Measurements from ENCODE around the gene PEX7.

The PEX7 gene

GRCh38 chr6:136792095-136792409 is 30.3 kb upstream of the PEX7 start:
- Histone ChIP-seq H3K36me3 (ENCODE audit: control insufficient read depth, low read depth, low read length) (no peaks in the 10 kb centered on the region), H3K9ac (ENCODE audit: low read length) (no peak overlapping the region), H3K9me3 (ENCODE audit: control insufficient read depth, low read depth, low read length) (no peaks in the 10 kb centered on the region), H3K4me1 (ENCODE audit: control insufficient read depth, low read depth, low read length) (peaks cover 3% of the 10 kb centered on the region), H3K4me3 (ENCODE audit: low read length) (peak overlapping the region; percentile 81), H3K27me3 (ENCODE audit: control insufficient read depth, insufficient read depth, low read length) (peaks cover 51% of the 10 kb centered on the region), H3K27ac (ENCODE audit: low read length) (no peak overlapping the region)

GRCh38 chr6:136792410-136793262 is 29.8 kb upstream of the PEX7 start, which contains the start of gene MAP3K5:
Gene MAP3K5, minus strand, starts transcription at chr6:136792477. Its CDS starts 320 bp downstream, at chr6:136792157.
- peaks cover 51% of the 10 kb centered on the region for H3K27me3 ChIP-seq (ENCODE audit: control insufficient read depth, insufficient read depth, low read length)
- peak within 1 kb of the TSS; percentile 81 for H3K4me3 ChIP-seq (ENCODE audit: low read length)
- peaks cover 3% of the 10 kb centered on the region for H3K4me1 ChIP-seq (ENCODE audit: control insufficient read depth, low read depth, low read length)
- no peaks in the 10 kb centered on the region for H3K9me3 ChIP-seq (ENCODE audit: control insufficient read depth, low read depth, low read length)
- H3K36me3 ChIP-seq (ENCODE audit: control insufficient read depth, low read depth, low read length) = no peaks in the 10 kb centered on the region
- H3K9ac ChIP-seq (ENCODE audit: low read length) = peak within 1 kb of the TSS; percentile 32
- no peak within 1 kb of the TSS for H3K27ac ChIP-seq (ENCODE audit: low read length)

GRCh38 chr6:136793363-136793762 is 29.0 kb upstream of the PEX7 start:
- Histone ChIP-seq H3K36me3 (ENCODE audit: control insufficient read depth, low read depth, low read length) (no peaks in the 10 kb centered on the region), H3K27ac (ENCODE audit: low read length) (no peak overlapping the region), H3K9ac (ENCODE audit: low read length) (no peak overlapping the region), H3K4me1 (ENCODE audit: control insufficient read depth, low read depth, low read length) (peaks cover 3% of the 10 kb centered on the region), H3K27me3 (ENCODE audit: control insufficient read depth, insufficient read depth, low read length) (peaks cover 51% of the 10 kb centered on the region), H3K4me3 (ENCODE audit: low read length) (peak overlapping the region; percentile 81), H3K9me3 (ENCODE audit: control insufficient read depth, low read depth, low read length) (no peaks in the 10 kb centered on the region)

- Histone ChIP-seq H3K36me3 (ENCODE audit: control insufficient read depth, low read depth, low read length) (no peaks in the 10 kb centered on the region), H3K4me1 (ENCODE audit: control insufficient read depth, low read depth, low read length) (peaks cover 3% of the 10 kb centered on the region), H3K9ac (ENCODE audit: low read length) (no peak overlapping the region), H3K4me3 (ENCODE audit: low read length) (no peak overlapping the region), H3K27me3 (ENCODE audit: control insufficient read depth, insufficient read depth, low read length) (peaks cover 38% of the 10 kb centered on the region), H3K9me3 (ENCODE audit: control insufficient read depth, low read depth, low read length) (no peaks in the 10 kb centered on the region), H3K27ac (ENCODE audit: low read length) (no peak overlapping the region)
Measured at GRCh38 chr6:136795386-136795785, 27.0 kb upstream of the PEX7 start.

- no peak overlapping the region for H3K4me3 ChIP-seq (ENCODE audit: low read length)
- no peak overlapping the region for H3K27ac ChIP-seq (ENCODE audit: low read length)
- H3K36me3 ChIP-seq (ENCODE audit: control insufficient read depth, low read depth, low read length) = no peaks in the 10 kb centered on the region
- H3K9ac ChIP-seq (ENCODE audit: low read length) = no peak overlapping the region
- H3K9me3 ChIP-seq (ENCODE audit: control insufficient read depth, low read depth, low read length) = no peaks in the 10 kb centered on the region
- H3K4me1 ChIP-seq (ENCODE audit: control insufficient read depth, low read depth, low read length) = peaks cover 3% of the 10 kb centered on the region
- H3K27me3 ChIP-seq (ENCODE audit: control insufficient read depth, insufficient read depth, low read length) = peaks cover 32% of the 10 kb centered on the region
Measured at GRCh38 chr6:136795996-136796395, 26.4 kb upstream of the PEX7 start.

GRCh38 chr6:136798044-136798443 is 24.3 kb upstream of the PEX7 start:
- no peak overlapping the region for H3K9ac ChIP-seq (ENCODE audit: low read length)
- peaks cover 3% of the 10 kb centered on the region for H3K4me1 ChIP-seq (ENCODE audit: control insufficient read depth, low read depth, low read length)
- no peak overlapping the region for H3K27ac ChIP-seq (ENCODE audit: low read length)
- H3K36me3 ChIP-seq (ENCODE audit: control insufficient read depth, low read depth, low read length) = no peaks in the 10 kb centered on the region
- H3K27me3 ChIP-seq (ENCODE audit: control insufficient read depth, insufficient read depth, low read length) = peaks cover 13% of the 10 kb centered on the region
- no peaks in the 10 kb centered on the region for H3K9me3 ChIP-seq (ENCODE audit: control insufficient read depth, low read depth, low read length)
- no peak overlapping the region for H3K4me3 ChIP-seq (ENCODE audit: low read length)

GRCh38 chr6:136801581-136801980 is 20.8 kb upstream of the PEX7 start:
- H3K27me3 ChIP-seq (ENCODE audit: control insufficient read depth, insufficient read depth, low read length) = no peaks in the 10 kb centered on the region
- H3K27ac ChIP-seq (ENCODE audit: low read length) = no peak overlapping the region
- no peaks in the 10 kb centered on the region for H3K9me3 ChIP-seq (ENCODE audit: control insufficient read depth, low read depth, low read length)
- no peaks in the 10 kb centered on the region for H3K36me3 ChIP-seq (ENCODE audit: control insufficient read depth, low read depth, low read length)
- H3K4me1 ChIP-seq (ENCODE audit: control insufficient read depth, low read depth, low read length) = no peaks in the 10 kb centered on the region
- no peak overlapping the region for H3K4me3 ChIP-seq (ENCODE audit: low read length)
- H3K9ac ChIP-seq (ENCODE audit: low read length) = no peak overlapping the region

- H3K27me3 ChIP-seq (ENCODE audit: control insufficient read depth, insufficient read depth, low read length) = no peaks in the 10 kb centered on the region
- H3K36me3 ChIP-seq (ENCODE audit: control insufficient read depth, low read depth, low read length) = no peaks in the 10 kb centered on the region
- no peaks in the 10 kb centered on the region for H3K9me3 ChIP-seq (ENCODE audit: control insufficient read depth, low read depth, low read length)
- no peak overlapping the region for H3K27ac ChIP-seq (ENCODE audit: low read length)
- no peaks in the 10 kb centered on the region for H3K4me1 ChIP-seq (ENCODE audit: control insufficient read depth, low read depth, low read length)
- H3K9ac ChIP-seq (ENCODE audit: low read length) = no peak overlapping the region
- H3K4me3 ChIP-seq (ENCODE audit: low read length) = no peak overlapping the region
Measured at GRCh38 chr6:136803608-136804007, 18.8 kb upstream of the PEX7 start.

GRCh38 chr6:136809091-136809860 is 13.1 kb upstream of the PEX7 start:
- Histone ChIP-seq H3K9ac (ENCODE audit: low read length) (no peak overlapping the region), H3K27me3 (ENCODE audit: control insufficient read depth, insufficient read depth, low read length) (no peaks in the 10 kb centered on the region), H3K27ac (ENCODE audit: low read length) (no peak overlapping the region), H3K9me3 (ENCODE audit: control insufficient read depth, low read depth, low read length) (no peaks in the 10 kb centered on the region), H3K4me1 (ENCODE audit: control insufficient read depth, low read depth, low read length) (no peaks in the 10 kb centered on the region), H3K4me3 (ENCODE audit: low read length) (no peak overlapping the region), H3K36me3 (ENCODE audit: control insufficient read depth, low read depth, low read length) (no peaks in the 10 kb centered on the region)

GRCh38 chr6:136811272-136811671 is 11.1 kb upstream of the PEX7 start:
- no peak overlapping the region for H3K9ac ChIP-seq (ENCODE audit: low read length)
- H3K9me3 ChIP-seq (ENCODE audit: control insufficient read depth, low read depth, low read length) = no peaks in the 10 kb centered on the region
- H3K36me3 ChIP-seq (ENCODE audit: control insufficient read depth, low read depth, low read length) = no peaks in the 10 kb centered on the region
- H3K4me3 ChIP-seq (ENCODE audit: low read length) = no peak overlapping the region
- H3K4me1 ChIP-seq (ENCODE audit: control insufficient read depth, low read depth, low read length) = no peaks in the 10 kb centered on the region
- H3K27me3 ChIP-seq (ENCODE audit: control insufficient read depth, insufficient read depth, low read length) = no peaks in the 10 kb centered on the region
- H3K27ac ChIP-seq (ENCODE audit: low read length) = no peak overlapping the region

GRCh38 chr6:136812174-136812573 is 10.2 kb upstream of the PEX7 start:
- no peak overlapping the region for H3K27ac ChIP-seq (ENCODE audit: low read length)

More at GRCh38 chr6:136812174-136812573, 10.2 kb upstream of the PEX7 start:
- Histone ChIP-seq H3K36me3 (ENCODE audit: control insufficient read depth, low read depth, low read length) (no peaks in the 10 kb centered on the region), H3K27me3 (ENCODE audit: control insufficient read depth, insufficient read depth, low read length) (no peaks in the 10 kb centered on the region), H3K4me1 (ENCODE audit: control insufficient read depth, low read depth, low read length) (no peaks in the 10 kb centered on the region), H3K9ac (ENCODE audit: low read length) (no peak overlapping the region), H3K4me3 (ENCODE audit: low read length) (no peak overlapping the region), H3K9me3 (ENCODE audit: control insufficient read depth, low read depth, low read length) (no peaks in the 10 kb centered on the region)
